ENCODE data around the gene ZNF709. TPM values are rescaled to one million over a fixed set of nuclear protein-coding genes. Genes with fewer than 3 reads are reported as not detected.
"Not testable (repeated sequence)": the region's sequence is repeated elsewhere in the genome, so short reads cannot be mapped to it uniquely, and the experiment has no call there.

The ZNF709 gene
- total RNA-seq = 1 to 10 TPM; 1.7 to 2.2 TPM

- CTCF ChIA-PET = interaction anchor here (0.6 to 1.7 kb wide), 2 partner anchors 11 to 122 kb away, joined by 3 to 6 read pairs; no protein-coding TSS in a partner anchor
- POLR2A ChIA-PET = interaction anchor here (1.6 kb wide), 1 partner anchor 11 kb away, joined by 10 read pairs; no protein-coding TSS in a partner anchor
These were observed at the start of gene ZNF709 for GRCh38 chr19:12484371-12485051. ZNF709 (minus strand) TSS chr19:12484816; CDS start chr19:12484657, 159 bp downstream.

GRCh38 chr19:12527034-12527836 is 42.6 kb upstream of the ZNF709 start:
- ChIA-PET CTCF (no interaction called here), POLR2A (interaction anchor here (0.8 kb wide), 1 partner anchor 75 kb away, joined by 3 read pairs; no protein-coding TSS in a partner anchor)

- ChIA-PET CTCF (no interaction called here), POLR2A (no interaction called here)
These were observed 41.9 kb upstream of the ZNF709 start for GRCh38 chr19:12526542-12526941.

- ChIA-PET POLR2A (no interaction called here), CTCF (no interaction called here)
These were observed 37.4 kb upstream of the ZNF709 start for GRCh38 chr19:12521996-12522395.

GRCh38 chr19:12513531-12514061 is 29.0 kb upstream of the ZNF709 start:
- CTCF ChIA-PET = interaction anchor here (1.2 kb wide), 1 partner anchor 8 kb away, joined by 3 read pairs; no protein-coding TSS in a partner anchor
- POLR2A ChIA-PET = no interaction called here

- ChIA-PET POLR2A (no interaction called here), CTCF (interaction anchor here (0.6 kb wide), 1 partner anchor 470 kb away, joined by 3 read pairs; no protein-coding TSS in a partner anchor)
These were observed 12.4 kb upstream of the ZNF709 start for GRCh38 chr19:12497032-12497431.

- ChIA-PET POLR2A (interaction anchor here (1.2 to 1.7 kb wide), 2 partner anchors 12 to 334 kb away, joined by 3 to 10 read pairs; partner anchors contain the start of genes ZNF136 and ZNF709), CTCF (interaction anchor here (0.6 kb wide), 1 partner anchor 471 kb away, joined by 3 read pairs; no protein-coding TSS in a partner anchor)
These were observed 11.9 kb upstream of the ZNF709 start for GRCh38 chr19:12496480-12496879.

- POLR2A ChIA-PET = interaction anchor here (0.5 to 1.7 kb wide), 7 partner anchors 11 to 332 kb away, joined by 3 to 11 read pairs (median 6); partner anchors contain the start of genes FBXW9, ZNF136, ZNF44 and ZNF443
- CTCF ChIA-PET = interaction anchor here (0.8 to 1.5 kb wide), 6 partner anchors 11 to 271 kb away, joined by 3 to 6 read pairs (median 3); partner anchors contain the start of genes MAN2B1, WDR83, ZNF563 and ZNF709
These were observed 10.6 kb upstream of the ZNF709 start for GRCh38 chr19:12495002-12495802.

GRCh38 chr19:12494260-12494860 is 9.7 kb upstream of the ZNF709 start:
- ChIA-PET POLR2A (interaction anchor here (0.6 to 1.7 kb wide), 4 partner anchors 10 to 200 kb away, joined by 3 to 10 read pairs (median 4); partner anchors contain the start of genes ZNF44, ZNF443 and ZNF709), CTCF (interaction anchor here (0.8 to 1.5 kb wide), 4 partner anchors 10 to 272 kb away, joined by 3 to 6 read pairs (median 4); partner anchors contain the start of gene ZNF709)

GRCh38 chr19:12486265-12486783 is 1.7 kb upstream of the ZNF709 start:
- POLR2A ChIA-PET, CTCF ChIA-PET: not testable (repeated sequence)

GRCh38 chr19:12485571-12485970 is 955 bp upstream of the ZNF709 start:
- CTCF ChIA-PET = no interaction called here

GRCh38 chr19:12485052-12485416 is 418 bp upstream of the ZNF709 start:
- ChIA-PET POLR2A (interaction anchor here (1.6 kb wide), 1 partner anchor 10 kb away, joined by 10 read pairs; no protein-coding TSS in a partner anchor), CTCF (interaction anchor here (0.6 to 1.7 kb wide), 2 partner anchors 10 to 122 kb away, joined by 3 to 6 read pairs; no protein-coding TSS in a partner anchor)

More at GRCh38 chr19:12485571-12485970, 955 bp upstream of the ZNF709 start:
- POLR2A ChIA-PET = no interaction called here

GRCh38 chr19:12484011-12484370 is 625 bp downstream of the ZNF709 start:
- CTCF ChIA-PET = interaction anchor here (0.6 to 1.7 kb wide), 2 partner anchors 11 to 331 kb away, joined by 3 to 6 read pairs; no protein-coding TSS in a partner anchor
- POLR2A ChIA-PET = interaction anchor here (1.6 kb wide), 1 partner anchor 11 kb away, joined by 10 read pairs; no protein-coding TSS in a partner anchor

- POLR2A ChIA-PET = no interaction called here
- CTCF ChIA-PET = interaction anchor here (0.6 to 1.1 kb wide), 2 partner anchors 42 to 81 kb away, joined by 3 read pairs; partner anchors contain the start of gene ZNF799
These were observed 2.1 kb downstream of the ZNF709 start for GRCh38 chr19:12482509-12482886.

GRCh38 chr19:12481781-12482508 is 2.7 kb downstream of the ZNF709 start:
- ChIA-PET CTCF (interaction anchor here (0.6 to 0.9 kb wide), 2 partner anchors 13 to 42 kb away, joined by 3 to 5 read pairs; no protein-coding TSS in a partner anchor), POLR2A (no interaction called here)

- CTCF ChIA-PET = interaction anchor here (0.7 kb wide), 1 partner anchor 127 kb away, joined by 3 read pairs; no protein-coding TSS in a partner anchor
- POLR2A ChIA-PET = interaction anchor here (0.6 kb wide), 1 partner anchor 153 kb away, joined by 3 read pairs; no protein-coding TSS in a partner anchor
These were observed 6.2 kb downstream of the ZNF709 start for GRCh38 chr19:12478234-12478941.

Measured in activated CD8-positive, alpha-beta memory T cell treated with anti-CD3 and anti-CD28 coated beads for 36 hours (primary cell).